ENCODE data around the gene ACD.
A peak's percentile ranks its signal among the peaks of the same experiment; 100 is the strongest.

ACD gene

DNA sequence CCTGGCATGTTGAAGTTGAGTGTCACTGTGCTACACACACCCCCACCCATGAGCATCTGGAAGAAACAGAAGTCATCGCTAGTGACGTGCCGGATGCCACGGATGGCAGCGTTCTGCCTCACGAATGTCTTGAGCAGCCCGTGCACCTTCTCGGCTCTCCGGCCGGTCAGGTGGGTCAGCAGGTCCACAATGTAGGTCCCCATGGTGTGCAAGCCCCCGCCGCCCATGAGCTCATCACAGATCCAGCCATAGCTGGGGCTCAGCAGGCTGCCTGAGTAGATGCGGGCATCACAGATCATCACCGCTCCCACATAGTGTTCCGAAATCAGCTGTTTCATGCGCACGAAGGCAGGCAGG, 15.5 kb upstream of the ACD start:
- no peak for DNase-seq

DNA sequence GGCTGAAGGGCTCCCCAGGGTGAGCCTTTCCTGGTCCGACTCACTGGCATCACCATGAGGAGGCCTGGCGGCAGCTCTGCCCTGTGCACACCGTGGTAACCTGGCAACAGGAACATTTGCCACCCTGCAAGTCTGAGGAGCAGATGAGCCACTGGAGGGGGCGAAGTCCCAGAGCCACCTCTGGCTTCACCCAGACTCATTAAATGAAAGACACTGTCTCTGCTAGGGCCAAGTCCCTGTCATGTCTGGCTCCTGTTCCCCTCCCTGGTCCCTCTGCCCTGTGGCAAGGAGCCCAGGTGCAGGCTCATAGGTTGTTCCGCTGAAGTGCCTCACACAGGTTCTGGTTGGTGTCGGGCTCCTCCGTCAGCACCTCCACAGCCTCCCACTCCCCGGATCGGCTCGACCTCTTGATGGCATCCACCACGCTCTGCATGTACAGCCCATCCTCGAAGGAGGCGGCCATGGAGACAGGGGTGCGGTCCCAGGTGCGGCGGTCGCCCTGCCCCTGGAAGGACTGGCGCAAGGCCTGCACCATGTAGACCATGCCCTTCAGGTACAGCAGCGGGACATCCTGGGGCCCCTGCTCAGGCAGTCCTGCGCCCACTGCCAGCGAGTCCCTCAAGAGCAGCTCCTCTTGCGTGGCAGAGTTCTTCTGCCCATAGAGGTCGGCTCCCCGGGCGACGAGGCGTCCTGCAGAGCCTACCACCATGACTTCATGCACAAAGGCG, 15.0 kb upstream of the ACD start:
- DNase-seq = no peak

DNA sequence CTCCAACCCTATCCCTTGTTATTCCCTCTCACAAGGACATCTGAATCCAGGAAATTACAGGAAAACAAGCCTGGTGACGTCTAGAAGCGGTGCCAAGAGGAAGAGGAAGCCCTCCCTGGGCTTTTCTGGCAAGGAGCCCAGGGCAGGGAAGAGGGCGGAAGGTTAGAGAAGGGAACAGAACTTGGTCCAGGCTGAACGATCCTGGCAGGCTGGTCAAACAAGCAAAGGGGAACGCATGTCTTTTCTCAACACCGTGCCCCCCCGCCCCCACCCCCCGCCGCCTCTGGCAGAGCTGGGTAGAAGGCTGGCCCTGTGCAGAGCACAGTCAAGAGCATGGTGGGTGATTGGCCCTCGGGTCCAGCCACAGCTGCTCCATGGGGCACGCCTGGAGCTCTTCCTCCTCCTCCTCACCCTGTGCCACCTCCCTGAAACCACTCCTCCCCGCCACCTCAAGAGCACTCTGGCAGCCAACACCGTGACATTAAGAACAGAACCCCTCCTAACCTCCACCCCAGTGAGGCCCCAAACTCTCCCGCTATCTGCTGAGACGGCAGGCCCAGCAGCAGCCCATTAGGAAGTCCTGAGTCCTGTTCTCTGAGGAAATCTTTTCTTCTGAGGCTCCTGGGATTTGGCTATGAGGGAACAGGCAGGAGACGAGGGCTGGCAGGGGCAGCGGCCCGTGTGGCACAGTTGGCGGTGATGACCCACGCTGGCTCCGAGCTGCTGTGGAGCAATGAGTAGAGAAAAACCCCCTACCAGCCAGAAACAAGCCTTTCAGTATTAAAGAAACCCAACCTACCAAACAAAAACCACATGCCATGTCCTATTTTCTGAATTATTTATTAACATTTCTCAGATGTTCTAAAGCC, 13.9 kb upstream of the ACD start:
- no peak for DNase-seq

DNA sequence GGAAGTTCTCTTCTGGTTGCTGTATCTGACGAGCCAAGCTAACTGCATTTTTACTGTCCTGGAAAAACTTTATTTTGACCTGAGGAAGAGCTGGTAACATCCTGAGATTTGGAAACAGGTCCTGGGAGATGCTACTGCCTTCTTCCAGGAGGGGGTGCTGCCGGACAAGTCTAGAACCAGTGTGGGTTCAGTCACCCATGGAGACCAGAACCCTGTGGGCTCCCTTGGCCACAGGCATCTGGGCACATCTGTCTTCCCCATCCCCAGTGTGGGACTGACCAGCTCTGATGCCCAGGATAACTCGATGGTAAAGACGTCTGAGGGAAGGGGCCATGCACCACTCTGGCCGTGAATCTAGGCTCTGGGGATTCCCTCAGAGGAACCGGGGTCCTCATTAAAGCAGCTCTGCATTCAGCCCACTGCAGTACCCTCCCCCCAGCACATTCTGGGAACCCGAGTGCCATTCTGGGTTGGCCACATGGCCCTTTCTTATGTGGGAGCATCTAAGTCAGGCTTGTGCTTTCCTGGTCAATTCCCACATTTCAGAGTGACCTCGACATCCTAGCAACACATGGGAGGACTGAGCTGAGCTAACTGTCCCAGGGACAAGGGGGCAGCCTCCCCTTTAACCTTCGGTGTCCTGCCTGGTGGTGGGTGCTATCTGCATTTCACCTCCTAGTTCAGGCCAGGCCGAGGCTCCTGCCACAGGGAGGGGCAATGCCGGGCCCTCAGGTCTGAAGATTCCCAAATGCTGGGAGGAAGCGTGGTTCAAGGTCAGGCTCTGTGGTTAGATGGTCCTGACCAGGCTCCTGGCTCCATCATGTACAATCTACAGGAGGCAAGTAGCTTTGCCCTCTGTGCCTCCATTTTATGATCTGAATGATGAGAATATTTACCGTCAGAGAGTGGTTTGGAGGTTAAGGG, 12.9 kb upstream of the ACD start:
- DNase-seq = peak; percentile 76

DNA sequence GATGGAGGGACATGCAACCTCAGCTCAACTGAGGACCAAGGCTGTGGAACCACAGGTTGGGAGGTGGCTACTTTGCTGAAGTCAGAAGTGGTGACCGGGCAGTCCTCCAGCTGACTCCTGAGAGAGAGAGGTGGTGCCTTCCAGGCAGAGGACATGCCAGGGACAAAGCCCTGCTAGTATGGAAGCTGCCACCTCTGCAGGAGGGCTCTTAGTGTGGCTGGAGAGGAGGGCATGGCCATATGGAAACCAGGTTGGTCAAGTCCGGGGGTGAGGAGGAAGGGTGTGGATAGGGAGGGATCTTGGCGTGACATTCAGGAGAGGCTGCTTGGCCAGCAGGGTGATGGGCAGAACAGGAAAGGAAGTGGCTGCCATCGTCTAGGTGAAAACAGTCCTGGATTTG, 12.2 kb upstream of the ACD start:
- no peak for DNase-seq

DNA sequence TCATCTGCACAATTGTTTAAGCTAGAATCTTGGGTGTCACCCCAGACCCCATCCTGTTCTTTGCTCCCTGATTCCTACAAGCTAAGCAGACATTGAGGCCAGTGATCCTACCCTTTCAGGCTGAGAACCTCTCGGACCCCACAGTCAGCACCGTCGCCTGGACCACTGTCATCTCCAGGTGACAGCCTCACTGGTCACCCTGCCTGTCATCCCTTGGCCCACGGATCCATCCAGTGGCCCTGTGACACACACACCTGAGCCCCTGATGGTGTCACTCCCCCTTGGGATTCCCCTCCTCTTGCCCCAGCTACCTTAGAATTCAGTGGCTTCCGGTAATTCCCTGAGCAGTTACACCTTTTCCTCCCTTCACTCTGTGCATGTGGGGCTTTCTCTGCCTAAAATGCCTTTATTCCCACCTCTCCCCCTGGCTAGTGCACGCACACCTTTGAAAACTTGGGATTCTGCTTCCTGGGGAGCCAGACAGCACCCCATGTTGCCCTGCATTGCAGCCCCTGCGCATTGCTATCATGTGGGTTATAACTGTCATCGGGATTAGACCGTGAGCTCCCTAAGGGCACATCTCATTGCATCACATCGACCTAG, 9.5 kb upstream of the ACD start:
- DNase-seq = no peak

DNA sequence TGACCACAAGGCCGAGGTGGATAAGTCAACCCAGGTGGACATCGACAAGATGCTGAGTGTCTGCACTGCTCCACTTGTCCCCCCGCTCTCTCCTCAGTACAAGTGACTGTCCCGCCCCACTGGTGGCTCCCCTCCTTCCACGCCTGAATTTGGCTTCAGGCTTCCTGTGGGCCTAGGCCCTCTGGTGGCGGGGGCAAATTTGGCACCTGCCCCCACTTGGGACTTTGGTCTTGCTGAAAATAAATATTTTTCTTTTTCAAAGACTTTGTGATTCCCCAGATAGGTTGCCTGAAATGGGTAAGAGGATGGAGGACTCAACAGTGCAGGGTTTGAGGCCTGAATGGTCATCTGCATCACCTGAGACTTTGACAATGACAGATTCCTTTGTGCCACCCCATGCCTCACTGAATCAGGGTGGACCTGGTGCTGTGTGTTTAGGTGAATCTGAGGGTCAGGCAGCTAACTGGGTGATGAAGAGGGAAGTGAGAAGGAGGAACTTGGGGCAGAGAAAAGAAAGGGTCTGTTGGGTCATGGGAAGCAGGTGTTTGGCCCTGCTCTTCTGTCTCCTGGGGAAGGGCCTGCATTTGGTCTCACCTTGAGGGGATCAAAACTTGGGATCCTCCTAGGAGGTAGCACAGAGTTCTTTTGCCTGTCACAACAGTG, 8.6 kb upstream of the ACD start:
- DNase-seq = no peak

DNA sequence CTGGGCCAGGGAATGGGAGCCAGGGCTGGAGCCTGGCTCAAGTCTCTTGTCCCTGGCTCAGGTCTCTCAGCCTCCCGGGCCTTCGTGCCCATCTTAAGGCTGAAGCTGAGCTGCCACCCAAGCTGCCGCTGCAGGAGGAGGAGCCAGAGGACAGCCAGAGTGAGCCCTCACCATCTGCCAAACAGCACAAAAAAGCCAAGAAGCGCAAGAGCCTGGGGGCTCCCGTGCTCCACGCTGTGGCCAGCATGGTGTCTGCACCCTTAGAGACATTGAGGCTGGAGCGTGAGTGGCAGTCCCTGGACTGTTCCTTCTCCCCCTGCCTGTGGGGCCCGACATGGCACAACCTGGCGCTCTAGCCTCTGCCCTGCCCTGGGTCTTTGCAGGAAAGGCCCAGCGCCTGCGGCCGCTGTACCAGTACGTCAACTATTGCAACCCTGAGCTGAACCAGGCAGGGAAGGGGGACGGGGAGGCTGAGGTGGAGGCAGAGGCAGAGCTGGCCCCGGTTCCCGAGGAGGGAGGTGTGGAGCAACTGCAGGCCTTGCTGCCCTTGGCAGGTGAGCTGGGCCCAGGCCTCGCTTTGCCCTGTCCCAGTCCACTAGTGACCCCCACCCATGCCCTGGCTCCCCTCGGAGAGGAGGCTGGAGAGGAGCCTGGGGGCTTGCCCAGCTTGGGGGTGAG, 7.9 kb upstream of the ACD start:
- peak; percentile 86 for DNase-seq

DNA sequence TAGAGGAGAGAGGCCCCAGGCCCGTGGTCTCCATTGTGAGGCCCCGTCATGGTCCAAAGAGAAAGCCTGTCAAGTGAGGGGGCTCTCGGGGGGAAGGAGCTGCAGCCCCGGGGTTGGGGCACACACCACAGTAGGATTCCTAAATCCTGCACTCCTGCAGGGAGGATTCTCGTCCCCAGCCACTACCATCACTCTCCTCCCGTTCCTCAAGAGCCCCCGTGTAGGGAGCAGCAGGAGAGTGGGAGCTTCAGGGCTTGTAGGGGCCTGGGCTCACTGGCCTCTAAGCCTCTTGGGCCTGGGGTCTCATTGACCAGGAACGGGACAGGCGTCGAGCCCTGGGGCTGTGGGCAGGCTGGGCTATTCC, 7.4 kb upstream of the ACD start:
- no peak for DNase-seq

DNA sequence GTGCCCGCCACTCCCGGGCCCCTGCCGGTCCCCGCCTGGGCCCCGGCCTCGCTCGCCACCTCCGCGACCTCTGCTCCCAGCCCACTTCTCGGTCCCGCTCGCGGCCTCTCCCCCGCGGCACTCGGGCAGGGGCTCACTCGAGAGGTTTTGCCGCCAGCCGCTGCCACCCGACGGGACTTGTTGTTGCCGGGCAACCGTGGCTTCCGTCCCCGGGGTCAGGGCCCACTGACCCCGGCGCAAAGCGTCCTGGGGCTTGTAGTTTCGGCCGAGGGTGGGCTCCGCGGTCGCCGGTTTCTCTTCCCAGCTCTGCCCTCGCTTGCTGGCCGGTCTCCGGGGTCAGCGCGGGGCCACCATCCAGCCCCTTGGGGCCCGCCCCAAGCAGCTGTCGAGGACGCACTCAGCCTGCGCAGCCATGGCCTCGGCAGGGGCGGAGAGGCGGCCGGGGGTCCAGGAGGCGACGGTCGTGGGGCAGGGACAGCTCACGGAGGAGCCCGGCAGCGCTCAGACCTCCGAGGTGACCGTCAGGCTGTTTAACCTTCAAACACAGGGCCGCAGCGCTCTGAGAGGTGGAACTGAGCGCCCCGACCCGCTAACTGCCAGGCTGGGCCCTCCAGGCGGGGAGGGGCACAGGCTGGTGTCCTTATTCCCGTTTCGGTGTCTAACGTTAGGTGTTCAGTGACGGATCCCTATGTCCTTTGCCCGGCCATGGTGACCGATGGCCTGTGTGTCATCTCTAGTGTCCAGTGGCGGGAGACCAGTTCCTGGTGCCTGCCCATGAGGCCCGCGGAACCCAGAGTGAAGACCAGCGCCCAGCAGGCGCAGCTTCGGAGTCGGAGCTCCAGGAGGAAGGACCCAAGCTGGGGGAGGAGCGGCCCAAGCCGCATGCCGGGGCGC, 6.7 kb upstream of the ACD start, which contains the start of the genes C16orf86 and ENKD1:
Gene C16orf86, plus strand, starts transcription at position 256 of the 894 bp plus-strand sequence. Its CDS starts 157 bp downstream, at position 413.
Gene ENKD1, minus strand, starts transcription at position 192 of the 894 bp plus-strand sequence. CDS start 308 bp downstream, outside the sequence.
- DNase-seq = peak; percentile 89

DNA sequence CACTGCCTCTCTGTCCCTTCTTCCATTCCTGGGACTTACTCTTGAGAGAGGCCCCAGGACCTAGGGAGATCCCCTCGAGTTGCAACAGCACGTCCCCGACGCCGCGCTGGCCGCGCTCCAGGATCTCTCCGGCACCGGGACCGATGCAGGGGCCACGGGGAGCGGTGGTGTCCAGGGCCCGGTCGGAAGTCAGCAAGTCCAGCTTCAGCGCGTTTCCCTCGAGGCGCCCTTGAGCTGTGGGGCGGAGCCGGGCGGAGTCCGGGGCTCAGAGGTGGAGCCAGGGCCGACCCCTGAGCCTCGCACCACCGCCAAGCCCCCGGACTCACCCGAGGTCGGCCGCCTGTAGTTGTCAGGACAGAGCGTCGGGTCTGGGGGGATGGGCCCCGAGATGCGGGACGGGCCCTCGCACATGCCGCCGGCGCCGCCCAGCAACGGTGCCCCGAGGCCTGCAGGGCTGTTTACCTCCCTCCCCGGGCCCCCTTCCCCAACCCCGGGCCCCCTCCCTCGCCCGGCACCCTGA, 6.0 kb upstream of the ACD start:
- no peak for DNase-seq

DNA sequence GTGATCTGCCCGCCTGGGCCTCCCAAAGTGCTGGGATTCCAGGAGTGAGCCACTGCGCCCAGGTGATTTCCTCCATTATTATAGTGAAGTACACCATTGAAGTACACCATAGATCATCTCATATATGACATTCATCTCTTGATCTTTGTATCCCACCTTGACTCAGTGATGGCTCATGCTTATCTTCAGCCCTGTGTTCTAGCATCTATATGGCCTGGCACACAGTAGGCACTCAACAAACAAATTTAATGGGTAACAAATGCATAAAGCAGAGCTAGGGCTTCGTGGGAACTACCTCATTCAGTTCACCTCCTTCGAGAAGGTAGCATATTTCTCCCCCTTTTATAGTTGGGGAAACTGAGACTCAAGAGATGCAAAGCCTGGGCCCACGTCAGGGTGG, 5.5 kb upstream of the ACD start:
- DNase-seq = no peak

DNA sequence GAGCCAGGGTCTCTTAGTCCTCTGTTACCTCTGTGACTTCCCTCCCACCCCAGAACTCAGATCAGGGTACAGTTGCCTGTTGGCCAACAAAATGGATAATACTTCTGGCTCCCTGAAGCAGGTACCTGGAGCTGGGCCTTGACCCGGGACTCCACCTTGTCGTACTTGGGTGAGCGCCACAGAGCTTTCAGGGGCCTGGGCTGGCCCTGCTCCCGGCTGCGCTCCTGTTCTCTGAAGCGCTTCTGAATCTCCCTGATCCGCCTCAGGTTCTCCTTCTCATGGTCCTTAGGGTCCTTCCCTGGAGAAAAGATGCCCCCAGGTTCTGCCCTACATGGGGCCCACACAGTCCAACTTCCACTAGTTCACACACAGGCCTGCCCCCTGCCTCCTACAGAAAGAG, 4.8 kb upstream of the ACD start:
- DNase-seq = no peak

DNA sequence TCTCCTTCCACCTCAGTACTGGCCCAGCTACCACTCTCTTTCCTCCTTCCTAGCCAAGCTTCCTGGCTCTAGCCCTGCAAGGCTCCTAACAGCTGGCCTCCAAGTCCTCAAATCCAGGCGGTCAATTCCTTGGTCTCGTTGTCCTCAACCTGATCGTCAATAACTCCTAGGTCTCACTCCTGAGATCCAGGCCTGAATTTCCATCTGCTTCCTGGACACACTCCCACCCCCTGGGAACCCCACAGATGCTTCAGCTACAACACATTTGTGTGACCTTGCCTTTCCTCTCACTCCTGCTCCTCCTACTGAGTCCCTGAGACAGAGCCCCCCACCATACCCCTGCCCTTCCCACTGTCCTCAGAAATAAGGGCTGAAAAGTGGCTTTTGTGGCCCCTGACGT, 4.2 kb upstream of the ACD start:
- DNase-seq = no peak

DNA sequence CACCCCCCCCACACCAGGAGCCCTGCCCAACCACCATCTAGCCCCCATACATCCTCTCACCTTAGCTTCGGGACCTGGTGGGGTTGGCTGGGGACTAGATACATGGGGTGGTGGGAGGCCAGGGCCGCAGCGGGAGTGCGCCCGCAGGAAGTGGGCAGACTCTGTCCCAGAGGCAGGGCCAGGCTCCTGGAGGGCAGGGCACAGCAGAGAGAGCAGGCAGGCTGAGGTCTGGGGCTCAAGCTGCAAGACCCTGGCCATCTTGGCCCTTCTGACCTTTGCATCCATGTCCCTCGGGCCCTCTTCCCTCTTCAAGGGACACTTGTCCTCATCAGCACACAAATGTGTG, 3.8 kb upstream of the ACD start:
- no peak for DNase-seq

DNA sequence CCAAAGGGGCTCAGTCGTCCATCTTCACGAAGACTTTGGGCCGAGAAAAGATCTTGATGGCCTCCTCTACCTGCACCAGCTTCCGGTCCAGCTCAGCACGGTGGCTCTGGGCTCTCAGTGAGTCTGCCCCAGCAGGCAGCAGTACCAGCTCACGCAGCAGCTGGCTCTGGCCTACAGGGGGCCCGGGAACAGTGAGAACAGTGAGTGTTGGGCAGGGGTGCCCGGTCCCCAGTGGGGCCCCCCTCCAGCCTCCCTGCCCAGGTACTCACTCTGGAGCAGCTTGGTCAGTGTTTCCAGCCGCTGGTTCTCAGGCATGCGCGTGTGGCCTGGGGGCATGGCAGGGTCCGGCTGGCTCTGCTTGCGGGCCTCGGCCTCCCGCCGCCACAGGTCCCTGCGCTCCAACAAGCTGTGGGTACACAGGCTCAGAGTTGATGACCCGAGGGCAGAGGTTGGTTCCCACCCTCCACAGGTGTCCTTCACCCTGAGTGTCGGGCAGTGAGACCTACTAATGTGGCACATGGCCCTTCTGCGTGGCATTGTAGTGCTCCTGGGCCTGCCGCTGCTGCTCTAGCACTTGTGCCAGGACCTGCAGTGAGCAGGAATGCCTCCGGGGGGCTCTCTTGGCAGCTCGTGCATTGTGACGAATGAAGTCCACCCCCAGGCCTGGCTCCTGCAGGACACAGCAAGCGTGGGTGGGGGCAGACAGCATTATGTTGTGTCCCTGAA, 3.3 kb upstream of the ACD start:
- no peak for DNase-seq

DNA sequence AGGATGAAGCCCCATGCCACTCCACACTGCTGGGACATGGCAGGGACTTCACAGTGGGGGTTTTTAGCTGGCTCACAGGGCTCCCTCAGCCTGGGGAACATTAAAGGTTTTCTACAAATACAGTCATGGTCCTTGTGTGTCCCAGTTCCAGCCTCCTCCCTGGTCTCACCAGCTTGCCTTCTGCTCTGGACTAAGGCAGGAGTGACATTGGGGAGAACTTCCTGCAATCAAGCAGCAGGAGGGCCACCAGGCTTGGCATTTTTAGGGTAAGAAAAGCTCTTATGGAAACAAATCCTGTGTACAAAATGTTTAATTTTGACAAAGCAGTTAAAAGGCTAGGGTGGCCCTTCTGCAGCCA, 2.6 kb upstream of the ACD start:
- DNase-seq = no peak

DNA sequence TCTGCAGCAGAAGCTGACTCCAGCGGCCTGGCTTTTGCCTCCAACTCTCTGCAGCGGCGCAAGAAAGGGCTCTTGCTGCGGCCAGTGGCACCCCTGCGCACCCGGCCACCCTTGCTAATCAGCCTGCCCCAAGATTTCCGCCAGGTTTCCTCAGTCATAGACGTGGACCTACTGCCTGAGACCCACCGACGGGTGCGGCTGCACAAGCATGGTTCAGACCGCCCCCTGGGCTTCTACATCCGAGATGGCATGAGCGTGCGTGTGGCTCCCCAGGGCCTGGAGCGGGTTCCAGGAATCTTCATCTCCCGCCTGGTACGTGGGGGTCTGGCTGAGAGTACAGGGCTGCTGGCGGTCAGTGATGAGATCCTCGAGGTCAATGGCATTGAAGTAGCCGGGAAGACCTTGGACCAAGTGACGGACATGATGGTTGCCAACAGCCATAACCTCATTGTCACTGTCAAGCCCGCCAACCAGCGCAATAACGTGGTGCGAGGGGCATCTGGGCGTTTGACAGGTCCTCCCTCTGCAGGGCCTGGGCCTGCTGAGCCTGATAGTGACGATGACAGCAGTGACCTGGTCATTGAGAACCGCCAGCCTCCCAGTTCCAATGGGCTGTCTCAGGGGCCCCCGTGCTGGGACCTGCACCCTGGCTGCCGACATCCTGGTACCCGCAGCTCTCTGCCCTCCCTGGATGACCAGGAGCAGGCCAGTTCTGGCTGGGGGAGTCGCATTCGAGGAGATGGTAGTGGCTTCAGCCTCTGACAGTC, 2.0 kb upstream of the ACD start:
- DNase-seq = no peak

Data from right forelimb (tissue), 1 donor.